A673 (cell line): ENCODE measurements around the gene TMX1. TPM values are rescaled to one million over a fixed set of nuclear protein-coding genes. Genes with fewer than 3 reads are reported as not detected.

Experiments used
- BruUV-seq: library from RNA; stranded (reverse); fragments of 400-500 nt; replicated peaks from 2 replicates; lab custom pipeline; 2021; lab: Mats Ljungman, UMichigan
- CTCF ChIA-PET: fragments of 300-600 bp; sonication (Branson Sonifier 250); formaldehyde crosslinking; loops from one replicate; lab custom pipeline; 2022; ENCODE audit warnings: antibody characterized with exemption; lab: Charles Lee
- POLR2A ChIA-PET: fragments of 300-600 bp; sonication (Branson Sonifier 250); formaldehyde crosslinking; loops from one replicate; lab custom pipeline; 2022; ENCODE audit warnings: antibody characterized with exemption; ENCODE audit not compliant: low non-redundant PET; lab: Charles Lee
- DNase-seq: peaks from one replicate; pipeline ENCODE4 v3.0.0-alpha.2; 2015; ENCODE audit warnings: low spot score
- H3K27ac ChIP-seq: fragments of 200-600 bp; sonication (generic); 2 replicates; pipeline ENCODE4 v1.5.1; 2016; ENCODE audit warnings: mixed run types, low read depth, mild to moderate bottlenecking, mixed read lengths, antibody characterized with exemption, low read length; ENCODE audit not compliant: poor library complexity, severe bottlenecking
- H3K27me3 ChIP-seq: fragments of 200-600 bp; sonication (generic); replicated peaks from 2 replicates; pipeline ENCODE4 v1.6.1; 2017; ENCODE audit warnings: mixed run types, low read depth, mild to moderate bottlenecking, mixed read lengths, antibody characterized with exemption, low read length; ENCODE audit not compliant: insufficient read depth, poor library complexity
- H3K36me3 ChIP-seq: fragments of 200-600 bp; sonication (generic); 2 replicates; pipeline ENCODE4 v1.6.1; 2016; ENCODE audit warnings: mixed run types, mild to moderate bottlenecking, mixed read lengths, antibody characterized with exemption, low read length; ENCODE audit not compliant: insufficient read depth, poor library complexity, severe bottlenecking
- H3K4me1 ChIP-seq: fragments of 200-600 bp; sonication (generic); 2 replicates; pipeline ENCODE4 v1.6.1; 2017; ENCODE audit warnings: mixed run types, mild to moderate bottlenecking, mixed read lengths, antibody characterized with exemption, low read length; ENCODE audit not compliant: insufficient read depth, poor library complexity, severe bottlenecking
- H3K4me3 ChIP-seq: fragments of 200-600 bp; sonication (generic); 2 replicates; pipeline ENCODE4 v1.5.1; 2016; ENCODE audit warnings: low read depth, mixed run types, mild to moderate bottlenecking, mixed read lengths, low read length; ENCODE audit not compliant: poor library complexity, severe bottlenecking
- H3K9me3 ChIP-seq: fragments of 200-600 bp; sonication (generic); 2 replicates; pipeline ENCODE4 v1.6.1; 2016; ENCODE audit warnings: mixed run types, low read depth, mild to moderate bottlenecking, mixed read lengths, antibody characterized with exemption, low read length; ENCODE audit not compliant: poor library complexity, severe bottlenecking
- EZH2 ChIP-seq: fragments of 200-600 bp; sonication (generic); IDR thresholded peaks from 2 replicates; pipeline ENCODE4 v1.6.1; 2017; ENCODE audit warnings: borderline replicate concordance, low read depth, mild to moderate bottlenecking, mixed read lengths, antibody characterized with exemption, low read length; ENCODE audit not compliant: poor library complexity, severe bottlenecking
- intact Hi-C: fragments of 100-400 bp; cut with micrococcal nuclease; formaldehyde crosslinking; loops from one replicate; pipeline ENCODE4 v1.10.0; 2022; ENCODE audit not compliant: unreplicated experiment
- total RNA-seq: library from RNA; stranded (reverse); gene quantifications from 2 replicates; pipeline ENCODE4 v1.2.3, GENCODE V29; 2021
- TF ChIP-seq, protein P1 (sequence below): fragments of 300-800, 200-600 bp; sonication (generic); conservative IDR thresholded peaks from 2 replicates; pipeline ENCODE4 v1.5.1; 2017; ENCODE audit warnings: low read depth, mild to moderate bottlenecking, antibody characterized with exemption, low read length, moderate library complexity, mixed read lengths

Gene TMX1
- total RNA-seq, 1 experiment from 2014 or later: 60.1 TPM

DNA sequence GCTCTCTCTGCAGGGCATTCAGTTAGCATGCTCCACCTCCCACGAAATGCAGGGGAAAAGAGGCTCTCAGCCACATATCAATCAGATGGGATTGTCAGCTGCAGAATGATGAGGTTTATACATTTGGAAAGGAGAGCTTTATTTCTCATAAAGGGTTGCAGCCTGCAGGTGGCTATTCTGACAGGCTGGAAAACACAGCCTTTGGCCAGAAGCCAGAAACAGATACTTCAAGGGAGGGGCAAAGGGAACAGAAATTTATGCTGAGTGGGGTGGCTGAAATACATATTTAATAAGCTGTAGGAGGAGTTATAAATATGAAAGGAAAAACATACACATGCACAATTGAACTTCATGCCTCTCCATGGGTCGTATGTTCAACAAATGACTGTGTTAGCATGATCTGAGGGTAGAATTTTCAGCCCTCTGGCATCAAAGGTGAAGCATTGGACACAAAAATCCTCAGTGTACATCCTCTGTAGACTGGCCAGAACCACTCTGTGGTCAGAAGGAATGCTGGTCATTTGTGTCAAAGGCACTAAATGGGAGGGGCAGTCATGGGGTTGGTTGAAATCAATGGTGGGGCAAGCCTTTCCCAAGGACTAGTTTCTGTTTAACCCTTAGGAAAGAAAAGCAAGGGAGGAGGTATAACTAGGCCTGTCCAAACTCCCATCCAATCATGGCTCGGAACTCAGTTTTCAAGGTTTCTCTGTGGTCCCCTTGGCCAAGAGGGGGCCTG is 62.4 kb downstream of the TMX1 start:
- no peaks in the 10 kb centered on the region for H3K36me3 ChIP-seq
- no peak for TF ChIP-seq EZH2
- TF ChIP-seq, protein P1, sequence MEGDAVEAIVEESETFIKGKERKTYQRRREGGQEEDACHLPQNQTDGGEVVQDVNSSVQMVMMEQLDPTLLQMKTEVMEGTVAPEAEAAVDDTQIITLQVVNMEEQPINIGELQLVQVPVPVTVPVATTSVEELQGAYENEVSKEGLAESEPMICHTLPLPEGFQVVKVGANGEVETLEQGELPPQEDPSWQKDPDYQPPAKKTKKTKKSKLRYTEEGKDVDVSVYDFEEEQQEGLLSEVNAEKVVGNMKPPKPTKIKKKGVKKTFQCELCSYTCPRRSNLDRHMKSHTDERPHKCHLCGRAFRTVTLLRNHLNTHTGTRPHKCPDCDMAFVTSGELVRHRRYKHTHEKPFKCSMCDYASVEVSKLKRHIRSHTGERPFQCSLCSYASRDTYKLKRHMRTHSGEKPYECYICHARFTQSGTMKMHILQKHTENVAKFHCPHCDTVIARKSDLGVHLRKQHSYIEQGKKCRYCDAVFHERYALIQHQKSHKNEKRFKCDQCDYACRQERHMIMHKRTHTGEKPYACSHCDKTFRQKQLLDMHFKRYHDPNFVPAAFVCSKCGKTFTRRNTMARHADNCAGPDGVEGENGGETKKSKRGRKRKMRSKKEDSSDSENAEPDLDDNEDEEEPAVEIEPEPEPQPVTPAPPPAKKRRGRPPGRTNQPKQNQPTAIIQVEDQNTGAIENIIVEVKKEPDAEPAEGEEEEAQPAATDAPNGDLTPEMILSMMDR: no peak
- DNase-seq: no peak
- BruUV-seq: no TSS peak
- H3K4me1 ChIP-seq: no peaks in the 10 kb centered on the region
- H3K27me3 ChIP-seq: no peaks in the 10 kb centered on the region
- intact Hi-C loops: no loop called here
- no peaks in the 10 kb centered on the region for H3K9me3 ChIP-seq
- ChIA-PET POLR2A (no interaction called here), CTCF (no interaction called here)
- no peak overlapping the region for H3K27ac ChIP-seq
- H3K4me3 ChIP-seq: no peak overlapping the region

DNA sequence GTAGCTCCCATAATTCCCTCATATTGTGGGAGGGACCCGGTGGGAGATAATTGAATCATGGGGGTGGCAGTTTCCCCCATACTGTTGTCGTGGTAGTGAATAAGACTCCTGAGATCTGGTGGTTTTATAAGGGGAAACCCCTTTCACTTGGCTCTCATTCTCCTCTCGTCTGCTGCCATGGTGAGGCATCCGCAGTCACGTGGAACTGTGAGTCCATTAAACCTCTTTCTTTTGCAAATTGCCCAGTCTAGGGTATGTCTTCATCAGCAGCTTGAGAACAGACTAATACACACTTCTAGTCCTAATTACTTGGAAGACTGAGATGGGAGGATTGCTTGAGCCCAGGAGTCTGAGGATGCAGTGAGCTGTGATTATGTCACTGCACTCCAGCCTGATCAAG is 64.4 kb downstream of the TMX1 start:
- H3K27me3 ChIP-seq: no peaks in the 10 kb centered on the region
- H3K36me3 ChIP-seq: no peaks in the 10 kb centered on the region
- ChIA-PET CTCF (no interaction called here), POLR2A (no interaction called here)
- H3K4me1 ChIP-seq: no peaks in the 10 kb centered on the region
- TF ChIP-seq, protein P1: no peak
- no peak for TF ChIP-seq EZH2
- no TSS peak for BruUV-seq
- no peak overlapping the region for H3K27ac ChIP-seq
- no peak for DNase-seq
- intact Hi-C loops: no loop called here
- no peaks in the 10 kb centered on the region for H3K9me3 ChIP-seq
- no peak overlapping the region for H3K4me3 ChIP-seq

DNA sequence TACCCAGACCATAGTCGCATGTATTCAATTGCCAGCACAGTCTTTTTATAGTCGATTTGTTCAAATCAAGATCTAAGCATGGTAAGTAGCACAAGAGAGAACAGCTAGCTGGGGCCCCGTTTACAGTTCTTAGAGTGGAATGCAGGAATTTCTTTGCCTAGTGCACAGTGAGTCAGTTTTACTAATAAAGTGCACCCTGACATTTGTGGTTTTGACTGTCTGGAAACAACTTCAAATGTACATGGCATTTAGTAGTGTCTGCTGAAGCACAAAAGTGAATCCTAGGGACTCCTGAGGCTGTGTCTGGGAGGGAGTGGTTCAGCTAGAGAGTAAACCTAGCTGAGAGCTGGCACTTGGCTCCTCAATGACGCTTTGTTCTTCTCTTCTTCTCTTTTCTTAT is 64.9 kb downstream of the TMX1 start:
- TF ChIP-seq, protein P1: no peak
- no peak for TF ChIP-seq EZH2
- Histone ChIP-seq H3K27ac (no peak overlapping the region), H3K27me3 (no peaks in the 10 kb centered on the region), H3K4me1 (no peaks in the 10 kb centered on the region), H3K4me3 (no peak overlapping the region), H3K36me3 (no peaks in the 10 kb centered on the region), H3K9me3 (no peaks in the 10 kb centered on the region)
- CTCF ChIA-PET: no interaction called here
- no TSS peak for BruUV-seq
- POLR2A ChIA-PET: no interaction called here
- intact Hi-C loops: no loop called here
- no peak for DNase-seq
